Stimulated activated naive CD8-positive, alpha-beta T cell treated with anti-CD3 and anti-CD28 coated beads, Interleukin-15, amount 100 ng/mL, for 72 hours (primary cell): ENCODE results near the gene TMEM221.
A peak's percentile ranks its signal among the peaks of the same experiment; 100 is the strongest.

Experiments used
- ATAC-seq: fragments of 150-1000 bp; cut with Tn5 transposase; 2 replicates; pipeline ENCODE4 v1.10.0; 2021; ENCODE audit warnings: mild to moderate bottlenecking, moderate library complexity
- DNase-seq, 2 donors: peaks; one replicate each; pipeline ENCODE4 v3.0.0; 2021 to 2022
- H3K27ac Mint-ChIP-seq, 2 donors: one replicate each; pipeline ENCODE4 v1.8.0; 2022; ENCODE audit warnings: mild to moderate bottlenecking in 2 of 2, mixed read lengths in 2 of 2, moderate library complexity in 2 of 2
- H3K27me3 Mint-ChIP-seq: one replicate; pipeline ENCODE4 v1.8.0; 2022; ENCODE audit warnings: mixed read lengths
- H3K4me1 Mint-ChIP-seq: one replicate; pipeline ENCODE4 v1.8.0; 2022; ENCODE audit warnings: mild to moderate bottlenecking, mixed read lengths
- H3K4me3 Mint-ChIP-seq, 2 donors: one replicate each; pipeline ENCODE4 v1.8.0; 2022; ENCODE audit warnings: mild to moderate bottlenecking in 2 of 2, mixed read lengths in 2 of 2, moderate library complexity in 1 of 2
- H3K9me3 Mint-ChIP-seq, 2 donors: one replicate each; pipeline ENCODE4 v1.8.0; 2022; ENCODE audit warnings: mixed read lengths in 2 of 2

TMEM221 gene

GRCh38 chr19:17448131-17448967, at the start of gene TMEM221:
Gene TMEM221, minus strand, starts transcription at chr19:17448668. Its CDS starts 206 bp downstream, at chr19:17448462.
- DNase-seq (peak; percentile 53 to 60), ATAC-seq (peak; percentile 81)
- H3K4me3 Mint-ChIP-seq: peak within 1 kb of the TSS; percentile 14 to 71

GRCh38 chr19:17497149-17497798, 48.8 kb upstream of the TMEM221 start:
- H3K4me1 Mint-ChIP-seq: peaks cover 29% of the 10 kb centered on the region

More at GRCh38 chr19:17448131-17448967, at the start of gene TMEM221:
- Mint-ChIP-seq H3K4me1 (peaks cover 19% of the 10 kb centered on the region), H3K9me3 (peaks cover 0 to 3% of the 10 kb centered on the region in 2 donors), H3K27ac (peak within 1 kb of the TSS in 1 of 2 donors; percentile 3), H3K27me3 (peaks cover 21% of the 10 kb centered on the region)

GRCh38 chr19:17496337-17496997, 48.0 kb upstream of the TMEM221 start:
- no peak overlapping the region for H3K27ac Mint-ChIP-seq
- H3K27me3 Mint-ChIP-seq: no peaks in the 10 kb centered on the region
- peaks cover 34% of the 10 kb centered on the region for H3K4me1 Mint-ChIP-seq
- ATAC-seq (peak; percentile 98), DNase-seq (peak; percentile 85 to 88)
- H3K4me3 Mint-ChIP-seq: peak overlapping the region; percentile 12 to 63
- H3K9me3 Mint-ChIP-seq: no peaks in the 10 kb centered on the region

More at GRCh38 chr19:17497149-17497798, 48.8 kb upstream of the TMEM221 start:
- H3K27ac Mint-ChIP-seq: no peak overlapping the region
- H3K9me3 Mint-ChIP-seq: no peaks in the 10 kb centered on the region
- ATAC-seq (no peak), DNase-seq (no peak)
- H3K4me3 Mint-ChIP-seq: no peak overlapping the region
- H3K27me3 Mint-ChIP-seq: no peaks in the 10 kb centered on the region

GRCh38 chr19:17495639-17496296, 47.3 kb upstream of the TMEM221 start:
- no peak for DNase-seq
- Mint-ChIP-seq H3K4me1 (peaks cover 41% of the 10 kb centered on the region), H3K27ac (no peak overlapping the region), H3K4me3 (no peak overlapping the region), H3K27me3 (no peaks in the 10 kb centered on the region), H3K9me3 (no peaks in the 10 kb centered on the region)
- ATAC-seq: no peak

- H3K4me3 Mint-ChIP-seq: no peak overlapping the region
- H3K4me1 Mint-ChIP-seq: peaks cover 57% of the 10 kb centered on the region
- ATAC-seq: no peak
- no peak for DNase-seq
- H3K27me3 Mint-ChIP-seq: no peaks in the 10 kb centered on the region
- H3K9me3 Mint-ChIP-seq: no peaks in the 10 kb centered on the region
- H3K27ac Mint-ChIP-seq: peak overlapping the region; percentile 25 to 48
Measured at GRCh38 chr19:17491287-17491686, 42.8 kb upstream of the TMEM221 start.

- Mint-ChIP-seq H3K4me3 (no peak overlapping the region), H3K9me3 (no peaks in the 10 kb centered on the region), H3K4me1 (peaks cover 48% of the 10 kb centered on the region), H3K27me3 (no peaks in the 10 kb centered on the region), H3K27ac (no peak overlapping the region)
- DNase-seq (no peak), ATAC-seq (peak; percentile 57)
Measured at GRCh38 chr19:17490411-17490810, 41.9 kb upstream of the TMEM221 start.

GRCh38 chr19:17489392-17490030, 41.0 kb upstream of the TMEM221 start:
- DNase-seq (no peak), ATAC-seq (no peak)
- Mint-ChIP-seq H3K27me3 (no peaks in the 10 kb centered on the region), H3K4me1 (peaks cover 48% of the 10 kb centered on the region), H3K27ac (peak overlapping the region in 1 of 2 donors; percentile 64), H3K4me3 (peak overlapping the region in 1 of 2 donors; percentile 80), H3K9me3 (no peaks in the 10 kb centered on the region)

- DNase-seq: peak; percentile 71 to 77
- Mint-ChIP-seq H3K27ac (peak overlapping the region; percentile 73 to 94), H3K4me1 (peaks cover 48% of the 10 kb centered on the region), H3K27me3 (no peaks in the 10 kb centered on the region), H3K4me3 (peak overlapping the region; percentile 67 to 80), H3K9me3 (no peaks in the 10 kb centered on the region)
- ATAC-seq: peak; percentile 91
Measured at GRCh38 chr19:17488593-17489391, 40.3 kb upstream of the TMEM221 start.

- Mint-ChIP-seq H3K27ac (peak overlapping the region; percentile 60 to 94), H3K4me3 (peak overlapping the region; percentile 67 to 80), H3K27me3 (no peaks in the 10 kb centered on the region), H3K9me3 (no peaks in the 10 kb centered on the region), H3K4me1 (peaks cover 57% of the 10 kb centered on the region)
- DNase-seq (no peak), ATAC-seq (no peak)
Measured at GRCh38 chr19:17487284-17488121, 39.0 kb upstream of the TMEM221 start.

- DNase-seq: no peak
- Mint-ChIP-seq H3K9me3 (no peaks in the 10 kb centered on the region), H3K27me3 (no peaks in the 10 kb centered on the region), H3K4me3 (no peak overlapping the region), H3K4me1 (peaks cover 54% of the 10 kb centered on the region), H3K27ac (no peak overlapping the region)
- ATAC-seq: no peak
Measured at GRCh38 chr19:17486545-17487240, 38.2 kb upstream of the TMEM221 start.

- Mint-ChIP-seq H3K27me3 (no peaks in the 10 kb centered on the region), H3K4me3 (no peak overlapping the region), H3K4me1 (peaks cover 34% of the 10 kb centered on the region), H3K9me3 (no peaks in the 10 kb centered on the region), H3K27ac (no peak overlapping the region)
- no peak for ATAC-seq
- DNase-seq: no peak
Measured at GRCh38 chr19:17484520-17485185, 36.2 kb upstream of the TMEM221 start.

GRCh38 chr19:17483605-17484002, 35.1 kb upstream of the TMEM221 start:
- no peak overlapping the region for H3K4me3 Mint-ChIP-seq
- H3K27me3 Mint-ChIP-seq: no peaks in the 10 kb centered on the region
- H3K9me3 Mint-ChIP-seq: no peaks in the 10 kb centered on the region
- ATAC-seq: no peak
- no peak for DNase-seq
- H3K27ac Mint-ChIP-seq: no peak overlapping the region
- peaks cover 23% of the 10 kb centered on the region for H3K4me1 Mint-ChIP-seq
